Suprapubic skin (tissue), 4 donors: ENCODE measurements around the gene SLC35F1. TPM values are rescaled to one million over a fixed set of nuclear protein-coding genes. Genes with fewer than 3 reads are reported as not detected.
"Not testable (repeated sequence)": the region's sequence is repeated elsewhere in the genome, so short reads cannot be mapped to it uniquely, and the experiment has no call there.

ENCODE experiments used
- DNase-seq, 2 donors: peaks; one replicate each; pipeline ENCODE4 v3.0.0-alpha.2; 2019; ENCODE audit warnings: low spot score in 2 of 2
- H3K27ac ChIP-seq: fragments of 200-600 bp; sonication (generic); one replicate; pipeline ENCODE4 v1.5.1; 2019
- H3K27me3 ChIP-seq: fragments of 200-600 bp; sonication (generic); one replicate; pipeline ENCODE4 v1.5.1; 2019
- H3K36me3 ChIP-seq: fragments of 200-600 bp; sonication (generic); one replicate; pipeline ENCODE4 v1.5.1; 2019
- H3K4me1 ChIP-seq: fragments of 200-600 bp; sonication (generic); one replicate; pipeline ENCODE4 v1.5.1; 2019
- H3K4me3 ChIP-seq: fragments of 200-600 bp; sonication (generic); one replicate; pipeline ENCODE4 v1.5.1; 2019; ENCODE audit warnings: mild to moderate bottlenecking
- H3K9me3 ChIP-seq: fragments of 200-600 bp; sonication (generic); one replicate; pipeline ENCODE4 v1.5.1; 2019
- EP300 ChIP-seq: sonication (generic); formaldehyde crosslinking; IDR thresholded peaks from one replicate; pipeline ENCODE4 v1.6.1; 2017; ENCODE audit warnings: antibody characterized with exemption
- POLR2A ChIP-seq, 2 donors: fragments of 450-650 bp; IDR thresholded peaks; one replicate each; pipeline ENCODE4 v1.6.1; 2017; ENCODE audit warnings: antibody characterized with exemption in 2 of 2, mild to moderate bottlenecking in 2 of 2, moderate library complexity in 2 of 2
- POLR2AphosphoS5 ChIP-seq, 3 donors: sonication (generic); formaldehyde crosslinking; IDR thresholded peaks; one replicate each; pipeline ENCODE4 v1.6.1; 2017; ENCODE audit warnings: antibody characterized with exemption in 3 of 3
- WGBS: methylation state at CpG from one replicate; pipeline ENCODE4 v1.1.5; 2018; 5-methylcytosine and 5-hydroxymethylcytosine counted together
- total RNA-seq, 4 donors: library from RNA; depleted of rRNA; stranded (reverse); fragments of >200 nt; gene quantifications; one replicate each; pipeline ENCODE4 v1.1.0, GENCODE V29; 2016
- TF ChIP-seq, protein P1 (sequence below), 2 donors: fragments of 200-600 bp in 1 of 2; fragments of 450-650 bp in 1 of 2; sonication (generic) in 1 of 2; IDR thresholded peaks; one replicate each; pipeline ENCODE4 v1.5.1; 2016 to 2019; ENCODE audit warnings: antibody characterized with exemption in 2 of 2, mild to moderate bottlenecking in 1 of 2, moderate library complexity in 1 of 2

SLC35F1 gene
- total RNA-seq, 4 donors from 2014 or later = 0.34 to 1.1 (median 0.95) TPM

DNA sequence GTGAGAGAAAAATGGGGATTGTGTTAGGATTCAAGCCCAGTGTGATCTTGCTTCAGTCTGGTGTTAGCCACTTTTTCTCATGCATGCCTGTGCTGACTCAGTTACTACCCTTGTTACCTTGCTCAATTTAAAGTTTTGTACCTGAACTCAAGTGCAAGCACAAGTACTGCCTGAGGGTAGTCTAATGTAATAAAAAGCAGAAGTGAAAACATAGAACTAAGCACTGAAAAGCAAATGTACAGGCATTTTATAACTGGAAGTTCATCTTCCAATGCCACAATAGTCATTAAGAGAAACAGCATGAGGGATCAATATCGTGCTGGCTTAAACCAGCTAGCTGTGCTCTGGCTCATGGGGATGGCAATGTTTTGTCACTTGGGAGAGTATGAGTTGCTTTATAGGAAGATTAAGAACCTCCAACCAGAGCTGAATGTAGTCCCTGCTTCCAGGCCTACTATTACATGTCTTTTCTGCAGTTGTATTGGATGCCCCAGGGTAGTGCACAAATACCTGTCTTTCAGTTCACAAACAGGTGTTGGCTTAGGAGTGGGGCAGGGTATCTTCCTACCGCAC lies 48.7 kb downstream of the SLC35F1 start:
- DNase-seq = no peak
- TF ChIP-seq POLR2AphosphoS5 (IDR thresholded peaks at IDR 0.05) = no peak
- TF ChIP-seq POLR2A (IDR thresholded peaks at IDR 0.05) = no peak
- TF ChIP-seq, protein P1, sequence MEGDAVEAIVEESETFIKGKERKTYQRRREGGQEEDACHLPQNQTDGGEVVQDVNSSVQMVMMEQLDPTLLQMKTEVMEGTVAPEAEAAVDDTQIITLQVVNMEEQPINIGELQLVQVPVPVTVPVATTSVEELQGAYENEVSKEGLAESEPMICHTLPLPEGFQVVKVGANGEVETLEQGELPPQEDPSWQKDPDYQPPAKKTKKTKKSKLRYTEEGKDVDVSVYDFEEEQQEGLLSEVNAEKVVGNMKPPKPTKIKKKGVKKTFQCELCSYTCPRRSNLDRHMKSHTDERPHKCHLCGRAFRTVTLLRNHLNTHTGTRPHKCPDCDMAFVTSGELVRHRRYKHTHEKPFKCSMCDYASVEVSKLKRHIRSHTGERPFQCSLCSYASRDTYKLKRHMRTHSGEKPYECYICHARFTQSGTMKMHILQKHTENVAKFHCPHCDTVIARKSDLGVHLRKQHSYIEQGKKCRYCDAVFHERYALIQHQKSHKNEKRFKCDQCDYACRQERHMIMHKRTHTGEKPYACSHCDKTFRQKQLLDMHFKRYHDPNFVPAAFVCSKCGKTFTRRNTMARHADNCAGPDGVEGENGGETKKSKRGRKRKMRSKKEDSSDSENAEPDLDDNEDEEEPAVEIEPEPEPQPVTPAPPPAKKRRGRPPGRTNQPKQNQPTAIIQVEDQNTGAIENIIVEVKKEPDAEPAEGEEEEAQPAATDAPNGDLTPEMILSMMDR (IDR thresholded peaks at IDR 0.05) = no peak
- no peak for TF ChIP-seq EP300
- no peaks in the 10 kb centered on the region for H3K27me3 ChIP-seq
- no peak overlapping the region for H3K4me3 ChIP-seq
- H3K4me1 ChIP-seq = no peaks in the 10 kb centered on the region
- no peaks in the 10 kb centered on the region for H3K9me3 ChIP-seq
- H3K36me3 ChIP-seq = no peaks in the 10 kb centered on the region
- 87% methylated on average over 2 of the region's 2 CpGs for WGBS
- no peak overlapping the region for H3K27ac ChIP-seq

DNA sequence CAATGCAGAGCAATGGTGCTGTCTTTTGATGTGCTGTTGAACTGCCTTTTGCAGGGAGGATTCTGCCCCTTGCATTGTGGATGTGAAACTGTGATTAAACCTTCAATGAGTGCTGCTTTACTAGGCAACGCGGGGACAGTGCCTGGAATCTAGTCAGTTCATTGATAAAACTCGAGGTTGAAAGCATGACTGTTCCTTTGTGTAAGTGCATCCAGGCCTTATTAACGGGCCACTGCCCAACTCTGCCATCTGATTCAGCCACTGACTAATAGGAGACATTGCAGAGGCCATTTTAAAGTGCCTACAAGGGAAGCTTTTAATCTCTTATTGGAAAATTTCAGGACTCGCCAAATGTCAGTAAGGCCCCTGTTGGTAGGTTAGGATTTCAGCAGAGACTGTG lies 49.3 kb downstream of the SLC35F1 start:
- no peaks in the 10 kb centered on the region for H3K27me3 ChIP-seq
- no peak overlapping the region for H3K27ac ChIP-seq
- no peak for DNase-seq
- H3K36me3 ChIP-seq = no peaks in the 10 kb centered on the region
- 62% methylated on average over 5 of the region's 5 CpGs for WGBS
- no peaks in the 10 kb centered on the region for H3K4me1 ChIP-seq
- TF ChIP-seq, protein P1 (IDR thresholded peaks at IDR 0.05) = no peak
- TF ChIP-seq POLR2A (IDR thresholded peaks at IDR 0.05) (no peak), POLR2AphosphoS5 (IDR thresholded peaks at IDR 0.05) (no peak)
- no peaks in the 10 kb centered on the region for H3K9me3 ChIP-seq
- H3K4me3 ChIP-seq = no peak overlapping the region

DNA sequence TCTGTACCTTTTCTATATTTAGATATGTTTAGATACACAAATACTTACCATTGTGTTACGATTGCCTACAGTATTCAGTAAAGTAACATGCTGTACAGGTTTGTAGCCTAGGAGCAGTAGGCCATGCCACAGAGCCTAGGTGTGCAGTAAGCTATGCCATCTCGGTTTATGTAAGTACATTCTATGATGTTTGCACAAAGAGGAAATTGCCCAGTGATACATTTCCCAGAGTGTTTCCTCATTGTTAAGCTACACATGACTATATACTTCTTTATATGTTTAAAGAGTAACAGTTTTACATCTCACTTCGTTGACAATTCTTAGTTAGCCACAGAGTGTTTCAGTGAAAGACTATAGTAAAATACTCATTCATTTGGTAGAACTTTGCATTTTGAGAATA lies 51.5 kb downstream of the SLC35F1 start:
- no peak overlapping the region for H3K27ac ChIP-seq
- H3K4me1 ChIP-seq = no peaks in the 10 kb centered on the region
- TF ChIP-seq, protein P1 (IDR thresholded peaks at IDR 0.05) = no peak
- TF ChIP-seq POLR2A (IDR thresholded peaks at IDR 0.05) (no peak), POLR2AphosphoS5 (IDR thresholded peaks at IDR 0.05) (no peak), EP300 (no peak)
- no peaks in the 10 kb centered on the region for H3K36me3 ChIP-seq
- H3K4me3 ChIP-seq = no peak overlapping the region
- WGBS = 77% methylated on average over 3 of the region's 3 CpGs
- no peaks in the 10 kb centered on the region for H3K9me3 ChIP-seq
- no peaks in the 10 kb centered on the region for H3K27me3 ChIP-seq
- DNase-seq = no peak

DNA sequence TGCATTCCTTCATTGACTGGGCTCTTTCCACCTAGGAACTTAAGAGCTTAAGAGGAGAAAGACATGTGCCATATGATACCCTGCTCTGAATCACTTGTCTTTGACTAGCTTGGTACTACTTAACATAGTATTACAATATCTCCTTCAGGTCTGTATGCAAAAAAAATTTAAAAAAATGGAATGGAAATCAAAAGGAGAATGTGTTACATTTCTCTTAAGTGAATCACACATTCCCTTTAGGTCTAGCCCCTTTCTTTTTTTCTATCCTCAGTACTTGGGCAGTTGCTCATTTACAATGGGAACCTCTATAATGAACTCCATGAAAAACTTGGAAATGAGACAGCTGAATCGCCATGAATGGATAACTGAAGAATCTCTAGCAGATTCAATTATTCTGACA lies 53.8 kb downstream of the SLC35F1 start:
- H3K9me3 ChIP-seq = no peaks in the 10 kb centered on the region
- H3K27me3 ChIP-seq = no peaks in the 10 kb centered on the region
- no peak overlapping the region for H3K27ac ChIP-seq
- TF ChIP-seq, protein P1 (IDR thresholded peaks at IDR 0.05) = no peak
- TF ChIP-seq POLR2A (IDR thresholded peaks at IDR 0.05) = no peak
- TF ChIP-seq EP300 = no peak
- TF ChIP-seq POLR2AphosphoS5 (IDR thresholded peaks at IDR 0.05) = no peak
- H3K4me1 ChIP-seq = no peaks in the 10 kb centered on the region
- no peaks in the 10 kb centered on the region for H3K36me3 ChIP-seq
- 87% methylated on average over 1 of the region's 1 CpG for WGBS
- DNase-seq = no peak
- no peak overlapping the region for H3K4me3 ChIP-seq

DNA sequence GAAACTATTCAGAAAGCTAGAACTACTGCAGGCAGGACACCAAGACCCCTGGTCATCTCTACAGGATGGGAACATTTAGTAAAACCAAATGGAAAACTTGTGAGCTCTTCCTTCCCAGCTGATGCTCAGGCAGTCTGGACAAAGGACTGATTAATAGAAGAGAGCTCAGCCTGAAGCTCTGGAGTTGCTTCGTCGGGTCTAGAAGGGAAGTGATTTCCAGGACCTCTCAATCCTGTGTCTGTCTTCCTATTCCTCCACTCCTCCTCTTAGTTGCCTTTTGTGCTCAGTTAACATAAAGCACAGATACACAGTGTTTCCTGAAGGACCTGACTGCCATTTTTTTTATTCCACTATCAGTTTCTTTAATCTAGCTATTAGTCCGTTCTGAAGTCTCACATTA lies 54.2 kb downstream of the SLC35F1 start:
- Histone ChIP-seq H3K27me3 (no peaks in the 10 kb centered on the region), H3K4me1 (no peaks in the 10 kb centered on the region), H3K9me3 (no peaks in the 10 kb centered on the region), H3K27ac (no peak overlapping the region), H3K4me3 (no peak overlapping the region), H3K36me3 (no peaks in the 10 kb centered on the region)
- TF ChIP-seq, protein P1 (IDR thresholded peaks at IDR 0.05) = no peak
- TF ChIP-seq EP300 (no peak), POLR2AphosphoS5 (IDR thresholded peaks at IDR 0.05) (no peak), POLR2A (IDR thresholded peaks at IDR 0.05) (no peak)
- 70% methylated on average over 3 of the region's 3 CpGs for WGBS
- no peak for DNase-seq

DNA sequence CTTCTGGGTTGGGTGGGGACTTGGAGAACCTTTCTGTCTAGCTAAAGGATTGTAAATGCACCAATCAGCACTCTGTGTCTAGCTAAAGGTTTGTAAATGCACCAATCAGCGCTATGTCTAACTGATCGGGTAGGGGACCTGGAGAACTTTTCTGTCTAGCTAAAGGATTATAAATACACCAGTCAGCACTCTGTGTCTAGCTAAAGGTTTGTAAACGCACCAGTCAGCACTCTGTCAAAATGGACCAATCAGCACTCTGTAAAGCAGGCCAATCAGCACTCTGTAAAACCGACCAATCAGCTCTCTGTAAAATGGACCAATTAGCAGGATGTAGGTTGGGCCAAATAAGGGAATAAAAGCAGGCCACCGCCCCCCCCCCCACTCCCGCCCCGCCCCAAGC lies 58.7 kb downstream of the SLC35F1 start:
- not testable (repeated sequence) for H3K27me3 ChIP-seq, H3K36me3 ChIP-seq, H3K9me3 ChIP-seq, H3K4me1 ChIP-seq, H3K27ac ChIP-seq, H3K4me3 ChIP-seq, DNase-seq
- 83% methylated on average over 7 of the region's 7 CpGs for WGBS
